HL-60 (cell line): ENCODE results near the gene FOXI1.

Experiments
- DNase-seq, 2 experiments: peaks; one replicate each; pipeline ENCODE4 v3.0.0-alpha.2; 2010 to 2020; ENCODE audit warnings: low read depth in 1 of 2, low spot score in 1 of 2
- H3K27ac ChIP-seq: fragments of 250-450 bp; sonication (Bioruptor Pico); replicated peaks from 2 replicates; pipeline ENCODE4 v1.5.1; 2020; ENCODE audit warnings: mild to moderate bottlenecking, moderate library complexity
- H3K27me3 ChIP-seq: fragments of 250-450 bp; sonication (Bioruptor Pico); 2 replicates; pipeline ENCODE4 v1.5.1; 2021; ENCODE audit warnings: mild to moderate bottlenecking, moderate library complexity; ENCODE audit not compliant: insufficient read depth, poor library complexity, severe bottlenecking
- H3K4me3 ChIP-seq: replicated peaks from 2 replicates; pipeline ENCODE4 v1.5.1; 2011; ENCODE audit warnings: mild to moderate bottlenecking, control low read depth, low read length; ENCODE audit not compliant: insufficient read depth
- CTCF ChIP-seq: IDR thresholded peaks from one replicate; pipeline ENCODE4 v1.5.1; 2011; ENCODE audit warnings: low read length, control low read depth, inconsistent platforms; ENCODE audit not compliant: insufficient read depth
- GABPA ChIP-seq: IDR thresholded peaks from 2 replicates; pipeline ENCODE4 v1.6.1; 2012; ENCODE audit warnings: low read depth
- POLR2AphosphoS5 ChIP-seq: IDR thresholded peaks from 2 replicates; pipeline ENCODE4 v1.6.1; 2012; ENCODE audit warnings: low read depth
- REST ChIP-seq: IDR thresholded peaks from 2 replicates; pipeline ENCODE4 v1.6.1; 2012; ENCODE audit warnings: low read depth; ENCODE audit not compliant: insufficient replicate concordance
- SPI1 ChIP-seq: IDR thresholded peaks from 2 replicates; pipeline ENCODE4 v1.6.1; 2012; ENCODE audit warnings: low read depth, mild to moderate bottlenecking, borderline replicate concordance

The FOXI1 gene

GRCh38 chr5:170069512-170069911 lies 36.2 kb upstream of the FOXI1 start:
- H3K4me3 ChIP-seq = no peak overlapping the region
- TF ChIP-seq POLR2AphosphoS5 = no peak
- TF ChIP-seq CTCF = no peak
- no peak for TF ChIP-seq REST
- TF ChIP-seq SPI1 = no peak
- TF ChIP-seq GABPA = no peak
- no peaks in the 10 kb centered on the region for H3K27me3 ChIP-seq
- no peak overlapping the region for H3K27ac ChIP-seq
- no peak for DNase-seq

- Histone ChIP-seq H3K27ac (no peak overlapping the region), H3K27me3 (no peaks in the 10 kb centered on the region), H3K4me3 (no peak overlapping the region)
- TF ChIP-seq CTCF = peak; percentile 16
- TF ChIP-seq GABPA = no peak
- no peak for TF ChIP-seq SPI1
- DNase-seq = no peak
Observed at GRCh38 chr5:170070556-170071412, 34.9 kb upstream of the FOXI1 start.

- H3K27ac ChIP-seq = no peak overlapping the region
- no peak overlapping the region for H3K4me3 ChIP-seq
- no peaks in the 10 kb centered on the region for H3K27me3 ChIP-seq
- DNase-seq = no peak
- no peak for TF ChIP-seq REST
- TF ChIP-seq CTCF = no peak
- TF ChIP-seq GABPA = no peak
- no peak for TF ChIP-seq POLR2AphosphoS5
- no peak for TF ChIP-seq SPI1
Observed at GRCh38 chr5:170071748-170072147, 33.9 kb upstream of the FOXI1 start.

- no peak for DNase-seq
- no peak for TF ChIP-seq CTCF
- no peak for TF ChIP-seq GABPA
- TF ChIP-seq REST = no peak
- no peak for TF ChIP-seq POLR2AphosphoS5
- TF ChIP-seq SPI1 = no peak
- H3K27me3 ChIP-seq = no peaks in the 10 kb centered on the region
- no peak overlapping the region for H3K27ac ChIP-seq
- no peak overlapping the region for H3K4me3 ChIP-seq
Observed at GRCh38 chr5:170075696-170076095, 30.0 kb upstream of the FOXI1 start.
